Measurements from ENCODE around the gene SCD. TPM values are rescaled to one million over a fixed set of nuclear protein-coding genes. Genes with fewer than 3 reads are reported as not detected.

The SCD gene
- total and polyA plus RNA-seq, 2 of the 13 experiments (the other 11 are each of a cell fraction or from before 2014, with no cell fraction given) = 492 to 512 TPM

DNA sequence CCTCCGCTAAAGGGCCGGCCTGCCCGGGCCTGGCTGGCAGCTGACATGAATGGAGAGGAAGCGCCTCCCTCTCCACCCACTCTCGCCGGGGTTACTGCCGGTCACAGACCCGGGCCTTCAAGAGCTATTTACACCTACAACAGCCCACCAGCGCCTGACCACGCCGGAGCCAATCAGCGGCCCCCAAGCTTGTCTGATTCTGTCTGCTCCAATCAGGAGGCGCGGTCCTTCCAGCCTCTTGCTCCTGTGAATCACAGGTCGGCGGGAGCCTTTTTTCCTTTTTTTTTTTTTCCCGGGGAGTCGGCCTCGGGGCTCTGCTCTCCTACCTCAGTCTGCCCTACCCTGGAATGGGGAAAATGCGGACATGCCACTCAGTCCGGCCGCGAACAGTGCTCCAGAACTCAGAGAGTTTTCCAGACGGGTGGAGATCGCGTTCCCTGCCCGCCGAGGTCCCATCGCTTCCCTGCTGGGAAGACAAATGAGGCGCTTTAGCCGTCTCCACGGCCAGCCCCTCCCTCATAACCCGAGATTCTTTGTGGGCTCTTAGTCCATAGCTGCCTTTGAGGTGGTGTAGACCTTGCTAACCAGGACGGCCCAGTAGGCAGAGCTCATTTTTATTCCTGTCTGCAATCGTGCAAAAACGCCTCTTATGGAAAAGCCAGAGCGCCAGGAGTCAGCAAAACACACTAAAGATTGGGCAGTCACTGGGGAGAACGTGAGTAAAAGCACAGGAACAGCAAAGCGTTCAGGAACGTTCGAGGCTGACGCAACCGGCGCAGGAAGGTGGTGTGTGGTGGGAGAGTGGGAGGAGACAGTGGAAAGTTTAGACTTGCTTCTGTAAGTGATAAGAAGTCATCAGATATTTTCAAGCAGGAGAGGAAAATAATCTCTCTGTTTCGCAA, 26.5 kb downstream of the SCD start (continued):
- TF ChIP-seq, protein P1, sequence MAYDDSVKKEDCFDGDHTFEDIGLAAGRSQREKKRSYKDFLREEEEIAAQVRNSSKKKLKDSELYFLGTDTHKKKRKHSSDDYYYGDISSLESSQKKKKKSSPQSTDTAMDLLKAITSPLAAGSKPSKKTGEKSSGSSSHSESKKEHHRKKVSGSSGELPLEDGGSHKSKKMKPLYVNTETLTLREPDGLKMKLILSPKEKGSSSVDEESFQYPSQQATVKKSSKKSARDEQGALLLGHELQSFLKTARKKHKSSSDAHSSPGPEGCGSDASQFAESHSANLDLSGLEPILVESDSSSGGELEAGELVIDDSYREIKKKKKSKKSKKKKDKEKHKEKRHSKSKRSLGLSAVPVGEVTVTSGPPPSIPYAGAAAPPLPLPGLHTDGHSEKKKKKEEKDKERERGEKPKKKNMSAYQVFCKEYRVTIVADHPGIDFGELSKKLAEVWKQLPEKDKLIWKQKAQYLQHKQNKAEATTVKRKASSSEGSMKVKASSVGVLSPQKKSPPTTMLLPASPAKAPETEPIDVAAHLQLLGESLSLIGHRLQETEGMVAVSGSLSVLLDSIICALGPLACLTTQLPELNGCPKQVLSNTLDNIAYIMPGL (CRISPR knock-in tag; IDR thresholded peaks at IDR 0.05; ENCODE audit: borderline replicate concordance in 1 of 2, low read depth in 1 of 2) = peak; percentile 46 to 61; a peak in 3 of 4 replicates
- peak; percentile 85 for TF ChIP-seq ZNF605 (CRISPR knock-in tag; IDR thresholded peaks at IDR 0.05)
- TF ChIP-seq SP1 (IDR thresholded peaks at IDR 0.05) = no peak
- TF ChIP-seq SP1 (CRISPR knock-in tag; IDR thresholded peaks at IDR 0.05) = peak; percentile 32; the same call in 1 of the 2 replicates
- TF ChIP-seq MAFG (CRISPR knock-in tag; IDR thresholded peaks at IDR 0.05) = no peak
- no peak for TF ChIP-seq U2AF1 (optimal IDR thresholded peaks at IDR 0.05; ENCODE audit: low read depth, low read length)
- TF ChIP-seq CBFB (CRISPR knock-in tag; IDR thresholded peaks at IDR 0.05) = no peak
- no peak for TF ChIP-seq ZNF552 (CRISPR knock-in tag; IDR thresholded peaks at IDR 0.05; ENCODE audit: borderline replicate concordance)
- TF ChIP-seq, protein P2, sequence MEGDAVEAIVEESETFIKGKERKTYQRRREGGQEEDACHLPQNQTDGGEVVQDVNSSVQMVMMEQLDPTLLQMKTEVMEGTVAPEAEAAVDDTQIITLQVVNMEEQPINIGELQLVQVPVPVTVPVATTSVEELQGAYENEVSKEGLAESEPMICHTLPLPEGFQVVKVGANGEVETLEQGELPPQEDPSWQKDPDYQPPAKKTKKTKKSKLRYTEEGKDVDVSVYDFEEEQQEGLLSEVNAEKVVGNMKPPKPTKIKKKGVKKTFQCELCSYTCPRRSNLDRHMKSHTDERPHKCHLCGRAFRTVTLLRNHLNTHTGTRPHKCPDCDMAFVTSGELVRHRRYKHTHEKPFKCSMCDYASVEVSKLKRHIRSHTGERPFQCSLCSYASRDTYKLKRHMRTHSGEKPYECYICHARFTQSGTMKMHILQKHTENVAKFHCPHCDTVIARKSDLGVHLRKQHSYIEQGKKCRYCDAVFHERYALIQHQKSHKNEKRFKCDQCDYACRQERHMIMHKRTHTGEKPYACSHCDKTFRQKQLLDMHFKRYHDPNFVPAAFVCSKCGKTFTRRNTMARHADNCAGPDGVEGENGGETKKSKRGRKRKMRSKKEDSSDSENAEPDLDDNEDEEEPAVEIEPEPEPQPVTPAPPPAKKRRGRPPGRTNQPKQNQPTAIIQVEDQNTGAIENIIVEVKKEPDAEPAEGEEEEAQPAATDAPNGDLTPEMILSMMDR (CRISPR knock-in tag; IDR thresholded peaks at IDR 0.05) = no peak
- TF ChIP-seq ATRX (CRISPR knock-in tag; IDR thresholded peaks at IDR 0.05; ENCODE audit: borderline replicate concordance) = no peak
- no peak for TF ChIP-seq ZNF10 (CRISPR knock-in tag; IDR thresholded peaks at IDR 0.05; ENCODE audit: borderline replicate concordance, low read depth)
- no peak for TF ChIP-seq EHMT2 (IDR thresholded peaks at IDR 0.05; ENCODE audit: borderline replicate concordance, low read depth, low read length)
- TF ChIP-seq ZNF839 (CRISPR knock-in tag; IDR thresholded peaks at IDR 0.05; ENCODE audit: borderline replicate concordance) = no peak
- peak; percentile 20 for TF ChIP-seq ZEB1 (IDR thresholded peaks at IDR 0.05; ENCODE audit: insufficient replicate concordance, low read depth)
- TF ChIP-seq ZNF264 (CRISPR knock-in tag; IDR thresholded peaks at IDR 0.05) = no peak
- no peak for TF ChIP-seq ZNF256 (CRISPR knock-in tag; conservative IDR thresholded peaks at IDR 0.05)
- no peak for TF ChIP-seq ZNF841 (CRISPR knock-in tag; IDR thresholded peaks at IDR 0.05; ENCODE audit: borderline replicate concordance)
- 0 out of 2 replicates have a peak, but pooled peaks have one; percentile 45 for TF ChIP-seq GFI1 (CRISPR knock-in tag; IDR thresholded peaks at IDR 0.05; ENCODE audit: borderline replicate concordance)
- no peak; the same call in 1 of the 2 replicates for TF ChIP-seq SALL2 (CRISPR knock-in tag; IDR thresholded peaks at IDR 0.05)
- no peak for TF ChIP-seq ZNF816 (CRISPR knock-in tag; IDR thresholded peaks at IDR 0.05; ENCODE audit: borderline replicate concordance)
- TF ChIP-seq, protein P3, sequence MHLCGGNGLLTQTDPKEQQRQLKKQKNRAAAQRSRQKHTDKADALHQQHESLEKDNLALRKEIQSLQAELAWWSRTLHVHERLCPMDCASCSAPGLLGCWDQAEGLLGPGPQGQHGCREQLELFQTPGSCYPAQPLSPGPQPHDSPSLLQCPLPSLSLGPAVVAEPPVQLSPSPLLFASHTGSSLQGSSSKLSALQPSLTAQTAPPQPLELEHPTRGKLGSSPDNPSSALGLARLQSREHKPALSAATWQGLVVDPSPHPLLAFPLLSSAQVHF (CRISPR knock-in tag; IDR thresholded peaks at IDR 0.05) = 0 out of 2 replicates have a peak, but pooled peaks have one; percentile 53
- TF ChIP-seq ARNT2 (CRISPR knock-in tag; IDR thresholded peaks at IDR 0.05; ENCODE audit: low read depth) = peak; percentile 47; the same call in 1 of the 2 replicates
- no peak for TF ChIP-seq FOXP1 (IDR thresholded peaks at IDR 0.05)
- no peak; the same call in none of the 2 replicates for TF ChIP-seq FOXP1 (CRISPR knock-in tag; IDR thresholded peaks at IDR 0.05)
- no peak for TF ChIP-seq ATM (IDR thresholded peaks at IDR 0.05; ENCODE audit: borderline replicate concordance)
